ENCODE results near the gene MRPL12.
A peak's percentile ranks its signal among the peaks of the same experiment; 100 is the strongest.

The MRPL12 gene

DNA sequence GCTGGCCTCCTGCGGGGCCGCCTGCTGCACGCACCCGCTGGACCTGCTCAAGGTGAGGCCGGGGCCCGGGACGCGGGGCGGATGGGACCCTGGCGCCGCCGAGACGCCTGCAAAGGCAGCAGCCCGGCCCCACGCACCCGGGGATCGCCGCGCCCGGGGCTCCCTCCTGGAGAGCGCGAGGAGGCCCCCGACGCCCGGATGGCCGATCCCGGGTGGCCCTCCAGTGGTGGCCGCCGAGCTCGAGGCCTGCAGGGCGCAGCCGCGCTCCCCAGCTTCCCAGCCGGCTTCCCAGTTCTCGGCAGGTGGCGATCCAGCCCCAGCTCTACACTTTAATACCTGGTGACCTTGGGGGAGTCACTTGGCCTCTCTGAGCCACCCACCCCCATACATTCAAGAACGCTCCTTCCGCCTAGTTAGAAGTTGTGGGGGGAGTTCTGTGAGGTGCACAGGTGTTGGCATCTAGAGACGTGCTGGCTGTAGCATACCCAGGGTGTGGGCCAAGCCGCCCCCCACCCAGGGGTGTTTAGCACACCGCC is 9.4 kb downstream of the MRPL12 start:
- DNase-seq (ENCODE audit: low spot score in 2 of 2) = peak in 1 of 2 experiments; percentile 54
- Histone ChIP-seq H3K27me3 (ENCODE audit: low read depth) (no peaks in the 10 kb centered on the region), H3K4me3 (peak overlapping the region; percentile 61), H3K4me1 (peaks cover 19% of the 10 kb centered on the region), H3K9me3 (no peaks in the 10 kb centered on the region), H3K36me3 (replicated peaks) (peaks cover 44% of the 10 kb centered on the region)
- in situ Hi-C loops (cut with MboI; ENCODE audit: low sequenced_read_pairs) = no loop called here

DNA sequence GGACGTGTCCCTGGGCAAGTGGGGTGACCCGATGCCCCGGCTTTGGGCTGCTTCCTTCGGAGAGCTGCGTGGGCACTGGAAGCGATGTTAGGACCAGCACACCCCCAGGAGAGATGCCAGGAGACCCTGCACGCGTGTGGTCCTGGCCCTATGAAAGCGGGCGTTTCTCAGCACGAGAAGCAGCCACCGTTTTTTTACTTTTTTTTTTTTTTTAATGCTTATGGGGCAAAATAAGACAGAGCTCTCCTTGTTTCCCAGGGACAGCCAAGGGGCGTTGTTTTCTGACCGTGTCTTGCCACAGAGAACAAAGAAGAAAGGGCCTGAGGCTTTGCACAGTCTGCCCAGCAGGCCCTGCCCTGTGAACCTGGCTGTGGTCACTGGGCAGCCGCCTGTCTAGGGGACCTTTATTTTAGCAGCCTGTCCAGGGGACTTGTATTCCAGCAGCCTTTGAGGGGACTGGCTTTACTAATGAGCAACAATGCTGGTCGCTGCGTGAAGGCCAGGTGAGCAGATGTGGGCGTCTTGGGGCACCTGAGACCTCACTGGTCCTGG is 9.9 kb downstream of the MRPL12 start:
- H3K9me3 ChIP-seq = no peaks in the 10 kb centered on the region
- peak overlapping the region; percentile 61 for H3K4me3 ChIP-seq
- DNase-seq (ENCODE audit: low spot score in 2 of 2) = no peak
- peaks cover 19% of the 10 kb centered on the region for H3K4me1 ChIP-seq
- in situ Hi-C loops (cut with MboI; ENCODE audit: low sequenced_read_pairs) = no loop called here
- H3K36me3 ChIP-seq (replicated peaks) = peaks cover 44% of the 10 kb centered on the region
- H3K27me3 ChIP-seq (ENCODE audit: low read depth) = no peaks in the 10 kb centered on the region

DNA sequence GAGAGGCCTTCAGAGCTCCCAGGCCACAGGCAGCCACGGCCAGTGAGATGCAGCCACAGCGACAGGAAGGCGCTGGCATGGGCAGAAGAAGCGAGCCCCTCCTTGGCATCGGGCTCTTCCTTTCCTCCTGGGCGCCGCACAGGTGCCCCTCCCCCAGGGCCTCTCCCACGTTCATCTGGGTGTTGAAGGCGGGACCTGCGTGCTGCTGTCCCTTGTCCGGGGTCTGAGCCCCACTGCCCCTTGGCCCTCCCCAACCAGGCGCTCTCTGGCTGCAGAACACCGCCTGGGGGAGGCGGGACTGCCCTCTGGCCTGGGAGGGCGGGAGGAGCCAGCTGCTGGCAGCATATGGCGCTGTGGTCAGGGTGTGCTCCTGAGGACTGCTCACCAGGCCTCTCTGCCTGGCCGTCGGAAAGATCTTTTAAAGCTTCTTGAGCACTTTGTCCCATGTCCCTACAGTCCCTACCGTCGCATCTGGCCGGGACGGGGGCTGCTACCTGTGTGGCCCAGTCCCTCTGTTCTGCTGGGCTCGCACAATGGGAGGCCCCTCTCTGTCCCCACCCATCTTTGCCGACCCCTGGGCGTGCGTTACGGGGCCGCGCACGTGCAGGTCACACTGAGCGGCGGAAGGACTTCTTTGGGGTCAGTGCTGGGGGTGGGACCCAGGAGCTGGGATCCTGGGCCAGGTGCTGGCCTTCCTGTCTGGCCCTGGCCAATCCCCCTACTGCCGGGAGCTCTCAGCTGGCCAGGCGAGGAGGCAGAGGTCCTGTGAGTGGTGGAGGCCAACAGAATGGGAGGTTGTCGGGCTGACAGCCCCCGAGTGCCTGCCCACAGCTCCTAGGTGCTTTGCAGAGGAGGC is 10.6 kb downstream of the MRPL12 start:
- DNase-seq (ENCODE audit: low spot score in 2 of 2) = peak in 1 of 2 experiments; percentile 53
- Histone ChIP-seq H3K4me3 (peak overlapping the region; percentile 61), H3K27me3 (ENCODE audit: low read depth) (no peaks in the 10 kb centered on the region), H3K36me3 (replicated peaks) (peaks cover 43% of the 10 kb centered on the region), H3K9me3 (no peaks in the 10 kb centered on the region), H3K4me1 (peaks cover 19% of the 10 kb centered on the region)
- in situ Hi-C loops (cut with MboI; ENCODE audit: low sequenced_read_pairs) = no loop called here

DNA sequence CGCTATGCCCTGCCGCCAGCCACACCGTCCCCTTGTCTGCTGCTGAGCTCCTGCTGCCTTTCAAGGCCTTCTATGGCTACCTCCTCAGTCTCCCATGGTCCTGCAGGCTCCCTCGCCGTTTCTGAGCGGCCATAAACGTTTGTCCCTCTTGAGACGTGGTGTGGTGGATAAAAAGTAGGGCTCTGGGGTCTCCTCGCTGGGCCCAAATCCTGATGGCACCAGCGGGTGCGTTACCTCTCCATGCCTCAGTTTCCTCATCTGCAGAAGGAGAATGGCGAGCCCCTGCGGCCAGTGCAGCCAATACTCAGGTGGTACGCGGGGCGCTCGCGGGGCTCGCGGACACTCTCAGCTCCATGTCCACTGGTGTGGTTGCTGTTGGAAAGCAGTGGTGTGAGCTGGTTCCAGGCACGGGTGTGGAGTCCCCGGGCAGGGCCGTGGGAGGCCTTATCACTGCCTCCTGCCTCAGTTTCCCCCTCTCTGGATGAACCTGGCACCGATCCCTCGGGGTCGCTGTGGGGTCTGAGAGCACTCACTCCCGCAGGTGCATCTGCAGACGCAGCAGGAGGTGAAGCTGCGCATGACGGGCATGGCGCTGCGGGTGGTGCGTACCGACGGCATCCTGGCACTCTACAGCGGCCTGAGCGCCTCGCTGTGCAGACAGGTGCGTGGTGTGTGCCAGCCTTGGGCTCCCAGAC is 11.4 kb downstream of the MRPL12 start:
- Histone ChIP-seq H3K4me3 (peak overlapping the region; percentile 61), H3K9me3 (no peaks in the 10 kb centered on the region), H3K27me3 (ENCODE audit: low read depth) (no peaks in the 10 kb centered on the region), H3K4me1 (peaks cover 19% of the 10 kb centered on the region), H3K36me3 (replicated peaks) (peaks cover 47% of the 10 kb centered on the region)
- DNase-seq (ENCODE audit: low spot score in 2 of 2) = no peak
- in situ Hi-C loops (cut with MboI; ENCODE audit: low sequenced_read_pairs) = no loop called here

DNA sequence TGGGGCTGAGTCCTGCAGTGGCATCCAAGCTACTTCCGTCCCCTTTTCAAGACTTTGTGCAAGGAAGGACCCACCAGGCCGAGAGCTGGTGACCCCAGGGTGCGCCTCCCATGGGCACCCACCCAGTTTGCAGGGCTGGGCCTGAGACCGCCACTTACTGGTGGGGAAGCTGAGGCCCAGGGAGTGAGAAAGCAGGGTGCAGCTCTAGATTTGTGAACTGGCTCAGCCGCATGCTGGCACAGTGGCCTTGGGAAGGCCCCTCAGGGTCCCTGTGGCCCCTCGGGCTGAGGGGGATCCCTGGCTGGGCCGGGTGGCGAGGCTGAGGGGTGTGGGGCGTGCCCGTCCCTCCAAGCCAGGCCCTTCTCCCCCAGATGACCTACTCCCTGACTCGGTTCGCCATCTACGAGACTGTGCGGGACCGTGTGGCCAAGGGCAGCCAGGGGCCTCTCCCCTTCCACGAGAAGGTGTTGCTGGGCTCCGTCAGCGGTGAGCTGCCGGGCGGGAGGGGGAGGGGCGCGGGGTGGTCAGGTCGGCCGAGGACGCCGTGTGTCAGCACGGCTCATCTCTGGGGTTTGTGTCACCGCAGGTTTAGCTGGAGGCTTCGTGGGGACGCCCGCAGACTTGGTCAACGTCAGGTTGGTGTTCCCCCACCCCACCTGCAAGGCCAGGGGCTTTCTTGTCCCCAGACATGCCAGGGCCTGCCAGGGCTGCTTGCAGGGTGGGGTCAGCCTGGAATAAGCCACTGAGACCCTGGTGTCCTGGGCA is 12.1 kb downstream of the MRPL12 start:
- H3K9me3 ChIP-seq = no peaks in the 10 kb centered on the region
- no peak overlapping the region for H3K4me3 ChIP-seq
- H3K36me3 ChIP-seq (replicated peaks) = peaks cover 47% of the 10 kb centered on the region
- H3K27me3 ChIP-seq (ENCODE audit: low read depth) = no peaks in the 10 kb centered on the region
- H3K4me1 ChIP-seq = peaks cover 19% of the 10 kb centered on the region
- DNase-seq (ENCODE audit: low spot score in 2 of 2) = no peak
- in situ Hi-C loops (cut with MboI; ENCODE audit: low sequenced_read_pairs) = no loop called here

DNA sequence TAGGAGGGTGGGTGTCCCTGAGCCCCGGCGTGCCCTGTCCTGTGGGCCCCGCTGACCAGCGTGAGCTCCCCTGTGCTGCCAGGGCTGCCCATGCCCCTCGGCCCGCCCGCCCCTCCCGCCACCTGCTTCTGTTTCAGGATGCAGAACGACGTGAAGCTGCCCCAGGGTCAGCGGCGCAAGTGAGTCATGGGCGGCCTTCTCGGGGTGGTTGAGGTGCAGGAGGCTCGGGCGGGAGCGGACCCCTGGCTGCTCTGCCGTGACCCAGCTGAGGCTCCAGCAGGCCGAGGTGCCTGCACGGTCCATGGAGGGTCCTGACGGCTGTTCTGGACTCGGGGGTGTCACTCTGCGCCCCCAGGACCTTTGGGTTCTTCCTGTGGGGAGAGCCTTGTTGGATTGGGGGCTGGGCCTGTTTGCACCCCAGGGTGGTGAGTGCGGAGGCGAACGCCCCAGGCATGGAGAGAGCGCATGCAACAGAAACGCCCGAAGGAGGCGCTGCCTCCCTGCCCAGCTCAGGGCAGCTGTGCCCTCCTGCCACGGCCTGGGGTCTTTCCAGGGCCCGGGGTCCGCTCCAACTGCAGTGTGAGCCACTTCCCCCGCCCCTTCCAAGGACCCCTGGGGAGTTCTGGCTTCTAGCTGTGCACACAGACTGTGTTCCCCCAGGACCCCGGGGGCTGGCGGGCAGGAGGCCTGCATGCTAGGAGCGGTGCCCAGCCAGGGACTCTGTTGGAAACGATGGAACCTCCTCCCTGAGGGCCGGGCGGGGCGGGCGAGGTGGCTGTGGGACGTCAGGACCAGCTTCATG is 12.9 kb downstream of the MRPL12 start:
- peaks cover 14% of the 10 kb centered on the region for H3K4me1 ChIP-seq
- DNase-seq (ENCODE audit: low spot score in 2 of 2) = no peak
- H3K36me3 ChIP-seq (replicated peaks) = peaks cover 47% of the 10 kb centered on the region
- in situ Hi-C loops (cut with MboI; ENCODE audit: low sequenced_read_pairs) = no loop called here
- H3K27me3 ChIP-seq (ENCODE audit: low read depth) = no peaks in the 10 kb centered on the region
- H3K4me3 ChIP-seq = no peak overlapping the region
- no peaks in the 10 kb centered on the region for H3K9me3 ChIP-seq

DNA sequence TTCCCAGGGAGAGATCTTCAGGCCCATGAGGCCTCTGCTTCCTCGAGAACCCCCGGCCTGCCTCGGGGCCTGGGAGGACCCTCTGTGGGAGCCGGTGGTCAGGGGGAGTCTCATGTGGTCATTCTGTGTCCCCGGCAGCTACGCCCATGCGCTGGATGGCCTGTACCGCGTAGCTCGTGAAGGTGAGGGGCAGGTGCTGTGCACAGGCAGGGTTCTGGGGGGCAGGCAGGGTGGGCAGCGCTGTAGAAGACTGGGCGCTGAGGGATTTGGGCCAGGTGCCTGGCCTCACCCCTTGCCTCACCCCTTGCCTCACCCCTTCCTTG is 13.5 kb downstream of the MRPL12 start:
- H3K4me1 ChIP-seq = peaks cover 9% of the 10 kb centered on the region; the same call in 1 of the 2 replicates
- in situ Hi-C loops (cut with MboI; ENCODE audit: low sequenced_read_pairs) = no loop called here

DNA sequence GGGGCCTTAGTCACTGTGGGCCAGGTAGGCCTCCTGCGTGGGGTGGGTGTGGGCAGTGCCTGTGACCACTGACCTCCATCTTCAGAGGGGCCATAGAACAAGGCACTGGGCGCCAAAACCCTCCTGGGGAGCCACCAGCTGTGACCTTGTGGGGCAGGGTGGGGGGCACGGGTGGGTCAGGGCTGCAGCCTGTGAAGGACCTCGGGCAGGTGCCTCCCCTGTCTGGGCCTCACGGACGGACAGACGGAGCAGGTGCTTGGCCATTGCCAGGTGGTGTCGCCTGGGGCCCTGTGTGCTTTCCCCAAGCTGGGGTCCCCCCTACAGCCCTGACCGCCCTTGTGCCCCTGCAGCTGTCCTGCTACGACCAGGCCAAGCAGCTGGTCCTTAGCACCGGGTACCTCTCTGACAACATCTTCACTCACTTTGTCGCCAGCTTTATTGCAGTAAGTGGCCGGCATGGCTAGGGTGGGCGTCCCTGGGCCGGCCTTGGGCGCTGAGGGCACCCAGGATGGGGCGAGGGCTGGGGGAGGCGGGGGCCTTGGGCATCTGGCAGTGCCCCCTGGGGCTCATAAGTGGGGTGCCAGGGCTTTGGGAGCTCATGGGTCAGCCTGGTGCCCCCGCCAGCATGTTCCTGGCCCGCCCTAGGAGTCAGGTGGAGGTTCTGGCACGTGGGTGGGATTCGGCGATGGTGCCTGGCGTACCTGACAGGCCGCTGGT is 14.0 kb downstream of the MRPL12 start:
- DNase-seq (ENCODE audit: low spot score in 2 of 2) = no peak
- peaks cover 6% of the 10 kb centered on the region; the same call in 1 of the 2 replicates for H3K4me1 ChIP-seq
- H3K4me3 ChIP-seq = no peak overlapping the region
- peaks cover 47% of the 10 kb centered on the region for H3K36me3 ChIP-seq (replicated peaks)
- H3K9me3 ChIP-seq = no peaks in the 10 kb centered on the region
- H3K27me3 ChIP-seq (ENCODE audit: low read depth) = no peaks in the 10 kb centered on the region
- in situ Hi-C loops (cut with MboI; ENCODE audit: low sequenced_read_pairs) = no loop called here

More for the DNA sequence above, 13.5 kb downstream of the MRPL12 start:
- peaks cover 47% of the 10 kb centered on the region for H3K36me3 ChIP-seq (replicated peaks)
- DNase-seq (ENCODE audit: low spot score in 2 of 2) = no peak
- H3K27me3 ChIP-seq (ENCODE audit: low read depth) = no peaks in the 10 kb centered on the region
- no peak overlapping the region for H3K4me3 ChIP-seq
- H3K9me3 ChIP-seq = no peaks in the 10 kb centered on the region

DNA sequence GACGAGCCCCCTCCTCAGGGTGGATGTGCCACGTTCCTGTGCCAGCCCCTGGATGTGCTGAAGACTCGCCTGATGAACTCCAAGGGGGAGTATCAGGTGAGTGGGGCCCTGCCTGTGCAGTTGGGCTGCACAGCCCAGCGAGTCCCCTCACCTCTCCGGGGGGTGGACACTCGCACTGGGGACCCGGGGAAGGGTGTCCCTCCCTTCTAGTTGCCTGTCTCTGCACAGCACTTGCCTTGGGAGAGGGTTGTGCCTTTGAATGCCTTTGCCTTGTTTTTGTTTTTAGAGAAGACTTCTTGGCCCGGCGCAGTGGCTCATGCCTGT is 14.6 kb downstream of the MRPL12 start:
- H3K4me3 ChIP-seq = no peak overlapping the region
- DNase-seq (ENCODE audit: low spot score in 2 of 2) = no peak
- no peaks in the 10 kb centered on the region for H3K27me3 ChIP-seq (ENCODE audit: low read depth)
- no peaks in the 10 kb centered on the region for H3K9me3 ChIP-seq
- peaks cover 47% of the 10 kb centered on the region for H3K36me3 ChIP-seq (replicated peaks)
- H3K4me1 ChIP-seq = peaks cover 6% of the 10 kb centered on the region; the same call in 1 of the 2 replicates
- in situ Hi-C loops (cut with MboI; ENCODE audit: low sequenced_read_pairs) = no loop called here

DNA sequence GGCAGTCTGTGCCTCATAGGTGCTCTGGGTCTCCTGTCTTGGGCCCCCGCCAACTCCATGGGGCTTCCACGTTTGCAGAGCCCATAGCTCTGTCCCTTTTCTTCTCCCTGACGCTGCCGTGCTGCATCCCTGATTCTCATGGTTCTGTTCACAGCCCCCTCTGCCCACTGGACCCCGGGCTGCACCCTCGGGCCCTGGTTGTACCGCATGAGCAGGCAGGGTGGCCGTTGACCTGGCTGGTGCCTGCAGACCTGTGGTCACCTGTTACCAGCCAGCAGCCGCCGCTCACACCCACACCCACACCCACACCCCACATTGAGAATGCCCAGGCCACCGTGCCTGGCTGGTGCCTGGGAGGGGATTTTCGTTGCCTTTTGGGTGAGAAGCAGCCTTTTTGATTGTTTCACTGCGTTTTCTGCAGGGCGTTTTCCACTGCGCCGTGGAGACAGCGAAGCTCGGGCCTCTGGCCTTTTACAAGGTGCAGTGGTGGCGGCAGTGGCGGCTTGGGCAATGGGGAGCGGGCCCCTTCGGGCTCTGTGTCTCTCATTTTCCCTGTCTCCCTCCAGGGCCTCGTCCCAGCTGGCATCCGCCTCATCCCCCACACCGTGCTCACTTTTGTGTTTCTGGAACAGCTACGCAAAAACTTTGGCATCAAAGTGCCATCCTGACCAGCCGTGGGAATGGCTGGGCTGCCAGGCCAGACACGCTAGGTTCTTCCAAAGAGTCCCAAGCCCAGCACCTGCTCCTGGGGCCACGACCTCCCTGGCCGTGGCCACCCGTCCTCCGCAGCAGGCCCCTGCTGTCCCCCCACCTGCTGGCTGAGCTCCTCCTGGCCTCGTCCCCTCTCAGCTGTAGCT is 16.5 kb downstream of the MRPL12 start:
- no peak for DNase-seq (ENCODE audit: low spot score in 2 of 2)
- Histone ChIP-seq H3K27me3 (ENCODE audit: low read depth) (no peaks in the 10 kb centered on the region), H3K9me3 (no peaks in the 10 kb centered on the region), H3K36me3 (replicated peaks) (peaks cover 38% of the 10 kb centered on the region), H3K4me1 (no peaks in the 10 kb centered on the region), H3K4me3 (no peak overlapping the region)
- in situ Hi-C loops (cut with MboI; ENCODE audit: low sequenced_read_pairs) = no loop called here

DNA sequence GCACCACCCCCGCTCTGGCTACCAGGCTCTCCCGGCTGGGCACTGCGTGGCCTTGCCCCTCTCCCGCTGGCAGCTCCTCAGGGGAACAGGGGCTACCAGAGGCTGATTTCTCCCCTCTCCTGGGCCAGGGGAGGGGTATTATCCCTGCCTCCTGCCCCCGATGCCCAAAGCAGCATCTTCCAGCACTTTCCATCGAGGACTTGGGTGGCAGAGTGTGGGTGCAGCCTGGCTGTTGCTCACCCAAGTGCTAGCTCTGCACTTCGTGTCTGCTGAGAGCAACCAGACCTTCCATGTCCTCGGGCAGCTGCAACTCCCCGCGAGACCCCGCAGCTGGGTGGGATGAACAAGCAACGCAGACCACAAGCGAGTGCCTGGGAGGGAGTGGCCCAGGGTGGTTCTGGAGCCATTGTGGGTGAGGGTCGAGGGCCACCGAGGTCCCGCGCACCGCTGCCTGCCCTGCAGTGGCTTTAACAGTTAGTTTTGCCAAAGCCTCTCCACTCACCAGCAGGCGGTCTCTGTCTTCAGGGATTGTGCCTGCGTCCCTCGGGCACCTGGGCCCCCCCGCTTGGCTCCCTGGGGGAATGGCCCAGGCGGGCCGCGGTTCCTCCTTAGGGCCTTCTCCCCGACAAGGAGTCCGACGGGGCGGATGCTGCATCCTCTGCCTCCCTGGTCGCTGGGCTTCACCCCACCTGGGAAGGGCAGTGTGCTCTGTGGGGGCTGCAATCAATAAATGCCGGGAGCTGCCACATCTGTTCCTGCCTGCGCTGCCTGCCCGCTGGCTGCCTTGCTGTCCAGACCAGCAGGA is 17.3 kb downstream of the MRPL12 start:
- no peaks in the 10 kb centered on the region for H3K27me3 ChIP-seq (ENCODE audit: low read depth)
- H3K36me3 ChIP-seq (replicated peaks) = peaks cover 30% of the 10 kb centered on the region
- no peak for DNase-seq (ENCODE audit: low spot score in 2 of 2)
- H3K4me1 ChIP-seq = no peaks in the 10 kb centered on the region
- H3K9me3 ChIP-seq = no peaks in the 10 kb centered on the region
- no peak overlapping the region for H3K4me3 ChIP-seq
- in situ Hi-C loops (cut with MboI; ENCODE audit: low sequenced_read_pairs) = no loop called here
